ENCODE data around the gene ASGR1.

- TF ChIP-seq CSDC2 (CRISPR knock-in tag; IDR thresholded peaks at IDR 0.05), result no peak
- TF ChIP-seq CREB5 (CRISPR knock-in tag; IDR thresholded peaks at IDR 0.05; ENCODE audit: low read depth), result no peak
- no peak for TF ChIP-seq ZNF8 (CRISPR knock-in tag; IDR thresholded peaks at IDR 0.05)
- no peak for TF ChIP-seq OSR1 (CRISPR knock-in tag; IDR thresholded peaks at IDR 0.05)
- TF ChIP-seq ARNTL (CRISPR knock-in tag; IDR thresholded peaks at IDR 0.05; ENCODE audit: borderline replicate concordance, low read depth), result no peak
- no peak for TF ChIP-seq RARB (CRISPR knock-in tag; IDR thresholded peaks at IDR 0.05)
- no peak for TF ChIP-seq SNAI2 (CRISPR knock-in tag; IDR thresholded peaks at IDR 0.05)
- TF ChIP-seq ZFP30 (CRISPR knock-in tag; IDR thresholded peaks at IDR 0.05), result no peak
- no peak for TF ChIP-seq ZFP3 (CRISPR knock-in tag; IDR thresholded peaks at IDR 0.05)
- TF ChIP-seq POU6F1 (CRISPR knock-in tag; IDR thresholded peaks at IDR 0.05; ENCODE audit: borderline replicate concordance, low read depth), result no peak
- TF ChIP-seq ESRRG (CRISPR knock-in tag; IDR thresholded peaks at IDR 0.05), result no peak
- TF ChIP-seq PATZ1 (CRISPR knock-in tag; IDR thresholded peaks at IDR 0.05; ENCODE audit: borderline replicate concordance), result no peak
- no peak for TF ChIP-seq ISL1 (CRISPR knock-in tag; IDR thresholded peaks at IDR 0.05)
These were observed at the start of gene ASGR1 for GRCh38 chr17:7179317-7180254.
